IMR-90 (cell line): Measurements from ENCODE around the gene C12orf57.

ENCODE experiments used
- CEBPB ChIP-seq: IDR thresholded peaks from 2 replicates; pipeline ENCODE4 v1.6.1; 2012; ENCODE audit warnings: low read depth, low read length, improper control_type of control experiment
- CTCF ChIP-seq: conservative IDR thresholded peaks from 2 replicates; pipeline ENCODE4 v1.5.1; 2012; ENCODE audit warnings: mild to moderate bottlenecking, low read depth, low read length, improper control_type of control experiment
- ELK1 ChIP-seq: fragments of 150-350 bp; IDR thresholded peaks from 2 replicates; pipeline ENCODE4 v1.6.1; 2016; ENCODE audit warnings: low read depth, mild to moderate bottlenecking, low read length, moderate library complexity, borderline replicate concordance
- FOS ChIP-seq: fragments of 150-350 bp; IDR thresholded peaks from 2 replicates; pipeline ENCODE4 v1.6.1; 2016; ENCODE audit warnings: low read depth, low read length
- MAFK ChIP-seq: IDR thresholded peaks from 2 replicates; pipeline ENCODE4 v1.6.1; 2012; ENCODE audit warnings: low read depth, low read length, improper control_type of control experiment
- MXI1 ChIP-seq: IDR thresholded peaks from 2 replicates; pipeline ENCODE4 v1.6.1; 2012; ENCODE audit warnings: low read depth, mild to moderate bottlenecking, low read length, moderate library complexity, borderline replicate concordance
- POLR2A ChIP-seq: IDR thresholded peaks from 2 replicates; pipeline ENCODE4 v1.6.1; 2012; ENCODE audit warnings: mild to moderate bottlenecking, low read depth, low read length
- RAD21 ChIP-seq: IDR thresholded peaks from 2 replicates; pipeline ENCODE4 v1.6.1; 2012; ENCODE audit warnings: low read length, improper control_type of control experiment
- RCOR1 ChIP-seq: IDR thresholded peaks from 2 replicates; pipeline ENCODE4 v1.6.1; 2012; ENCODE audit warnings: mild to moderate bottlenecking, low read length, improper control_type of control experiment; ENCODE audit not compliant: insufficient replicate concordance
- RFX5 ChIP-seq: IDR thresholded peaks from 2 replicates; pipeline ENCODE4 v1.8.0; 2012; ENCODE audit warnings: low read depth, mild to moderate bottlenecking, low read length, moderate library complexity
- SMC3 ChIP-seq: fragments of 150-350 bp; IDR thresholded peaks from 2 replicates; pipeline ENCODE4 v1.6.1; 2016; ENCODE audit warnings: low read depth, mild to moderate bottlenecking, antibody characterized with exemption, low read length, moderate library complexity
- USF2 ChIP-seq: fragments of 150-350 bp; IDR thresholded peaks from 2 replicates; pipeline ENCODE4 v1.6.1; 2017; ENCODE audit warnings: mild to moderate bottlenecking, antibody characterized with exemption, low read length, low read depth

GRCh38 chr12:6941267-6941666 is 2.6 kb upstream of the C12orf57 start:
- no peak for TF ChIP-seq POLR2A
- TF ChIP-seq CTCF: no peak
- TF ChIP-seq ELK1: no peak
- TF ChIP-seq RAD21: no peak
- no peak for TF ChIP-seq MXI1
- TF ChIP-seq RCOR1: no peak
- no peak for TF ChIP-seq CEBPB
- TF ChIP-seq MAFK: no peak
- no peak for TF ChIP-seq RFX5
- TF ChIP-seq SMC3: no peak
- TF ChIP-seq FOS: no peak
- no peak for TF ChIP-seq USF2
